NCI-H526 treated with DMSO at 0.1 percent for 48 hours (cell line): Measurements from ENCODE around the gene GCN1.
"Not testable (repeated sequence)": the region's sequence is repeated elsewhere in the genome, so short reads cannot be mapped to it uniquely, and the experiment has no call there.

Experiments used
- DNase-seq: peaks from one replicate; lab custom pipeline; 2025; lab: John Stamatoyannopoulos, UW

Gene GCN1

GRCh38 chr12:120194534-120195395, at the start of gene GCN1:
Gene GCN1 (minus strand): TSS chr12:120194715. CDS start chr12:120194697, 18 bp downstream.
- peak; percentile 55 for DNase-seq

GRCh38 chr12:120242971-120243699, 48.6 kb upstream of the GCN1 start:
- DNase-seq: no peak

GRCh38 chr12:120242275-120242799, 47.8 kb upstream of the GCN1 start:
- DNase-seq: no peak

GRCh38 chr12:120241561-120242274, 47.2 kb upstream of the GCN1 start:
- no peak for DNase-seq

- no peak for DNase-seq
Observed at GRCh38 chr12:120240495-120240833, 45.9 kb upstream of the GCN1 start.

- no peak for DNase-seq
Observed at GRCh38 chr12:120239776-120240494, 45.4 kb upstream of the GCN1 start.

GRCh38 chr12:120238839-120239445, 44.4 kb upstream of the GCN1 start:
- DNase-seq: no peak

GRCh38 chr12:120238217-120238616, 43.7 kb upstream of the GCN1 start:
- no peak for DNase-seq

GRCh38 chr12:120237360-120238171, 43.1 kb upstream of the GCN1 start:
- DNase-seq: no peak

GRCh38 chr12:120236809-120237208, 42.3 kb upstream of the GCN1 start:
- not testable (repeated sequence) for DNase-seq

GRCh38 chr12:120235369-120236323, 41.1 kb upstream of the GCN1 start:
- no peak for DNase-seq

GRCh38 chr12:120234643-120235368, 40.3 kb upstream of the GCN1 start:
- DNase-seq: peak; percentile 51

- no peak for DNase-seq
Observed at GRCh38 chr12:120231316-120232011, 36.9 kb upstream of the GCN1 start.

GRCh38 chr12:120230974-120231315, 36.4 kb upstream of the GCN1 start:
- DNase-seq: no peak

- DNase-seq: no peak
Observed at GRCh38 chr12:120230326-120230973, 35.9 kb upstream of the GCN1 start.

- DNase-seq: no peak
Observed at GRCh38 chr12:120229487-120230325, 35.2 kb upstream of the GCN1 start.

- DNase-seq: no peak
Observed at GRCh38 chr12:120229071-120229486, 34.6 kb upstream of the GCN1 start.
